BE2C (cell line): ENCODE results near the gene OR4K14. TPM values are rescaled to one million over a fixed set of nuclear protein-coding genes. Genes with fewer than 3 reads are reported as not detected.

Source experiments
- DNase-seq: peaks from one replicate; pipeline ENCODE4 v3.0.0-alpha.2; 2020
- H3K27me3 ChIP-seq: fragments of 250-450 bp; sonication (Bioruptor Pico); 2 replicates; pipeline ENCODE4 v1.5.1; 2020; ENCODE audit warnings: mild to moderate bottlenecking
- H3K36me3 ChIP-seq: fragments of 250-450 bp; sonication (Bioruptor Pico); 2 replicates; pipeline ENCODE4 v1.5.1; 2020; ENCODE audit warnings: mild to moderate bottlenecking
- H3K4me1 ChIP-seq: fragments of 250-450 bp; sonication (Bioruptor Pico); 2 replicates; pipeline ENCODE4 v1.5.1; 2020
- H3K4me3 ChIP-seq: 2 replicates; pipeline ENCODE4 v1.5.1; 2011; ENCODE audit warnings: low read depth, low read length
- H3K9me3 ChIP-seq: fragments of 250-450 bp; sonication (Bioruptor Pico); 2 replicates; pipeline ENCODE4 v1.5.1; 2020
- polyA plus RNA-seq: library from polyadenylated mRNA; unstranded; fragments of >200 nt; gene quantifications from one replicate; pipeline ENCODE4 v1.2.1, GENCODE V29; 2012; ENCODE audit warnings: low read depth, missing spikeins; ENCODE audit not compliant: insufficient read length, insufficient read depth
- TF ChIP-seq, protein P1 (sequence below): IDR thresholded peaks from 2 replicates; pipeline ENCODE4 v1.5.1; 2012; ENCODE audit warnings: mild to moderate bottlenecking, low read depth, low read length

The OR4K14 gene, protein sequence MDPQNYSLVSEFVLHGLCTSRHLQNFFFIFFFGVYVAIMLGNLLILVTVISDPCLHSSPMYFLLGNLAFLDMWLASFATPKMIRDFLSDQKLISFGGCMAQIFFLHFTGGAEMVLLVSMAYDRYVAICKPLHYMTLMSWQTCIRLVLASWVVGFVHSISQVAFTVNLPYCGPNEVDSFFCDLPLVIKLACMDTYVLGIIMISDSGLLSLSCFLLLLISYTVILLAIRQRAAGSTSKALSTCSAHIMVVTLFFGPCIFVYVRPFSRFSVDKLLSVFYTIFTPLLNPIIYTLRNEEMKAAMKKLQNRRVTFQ
- polyA plus RNA-seq: not detected

DNA sequence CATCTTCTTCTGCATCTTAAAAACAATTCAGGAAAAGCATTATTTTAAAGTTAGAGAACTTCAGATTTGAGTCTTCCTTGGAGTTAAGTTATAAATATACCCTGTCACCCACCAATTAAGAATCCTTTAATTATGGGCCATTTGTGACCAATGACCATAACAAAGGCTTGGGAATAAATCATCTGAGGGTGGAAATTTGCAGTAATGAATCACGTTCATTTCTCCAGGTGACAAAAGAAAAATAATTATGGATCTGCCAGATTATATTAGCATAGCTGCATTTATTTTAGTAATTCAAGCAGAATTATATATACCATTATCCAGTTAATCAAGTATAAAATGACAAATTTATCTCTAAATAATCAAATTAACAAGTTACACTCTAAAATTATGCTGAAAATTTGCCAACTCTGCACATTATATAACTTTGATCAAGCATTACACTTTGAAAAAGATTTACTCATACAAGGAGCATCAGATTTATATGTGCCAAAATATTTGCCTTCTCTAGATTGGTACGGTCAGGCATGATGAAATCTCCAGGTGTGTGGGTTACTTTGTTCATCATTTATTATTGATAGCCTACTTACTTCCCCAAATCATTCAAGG lies at the start of gene OR4K14:
Gene OR4K14, minus strand, starts transcription at position 51 of the 609 bp plus-strand sequence. CDS start 4,114 bp downstream, outside the sequence.
- Histone ChIP-seq H3K4me1 (no peaks in the 10 kb centered on the region), H3K4me3 (no peak within 1 kb of the TSS), H3K27me3 (no peaks in the 10 kb centered on the region), H3K9me3 (no peaks in the 10 kb centered on the region), H3K36me3 (no peaks in the 10 kb centered on the region)
- TF ChIP-seq, protein P1, sequence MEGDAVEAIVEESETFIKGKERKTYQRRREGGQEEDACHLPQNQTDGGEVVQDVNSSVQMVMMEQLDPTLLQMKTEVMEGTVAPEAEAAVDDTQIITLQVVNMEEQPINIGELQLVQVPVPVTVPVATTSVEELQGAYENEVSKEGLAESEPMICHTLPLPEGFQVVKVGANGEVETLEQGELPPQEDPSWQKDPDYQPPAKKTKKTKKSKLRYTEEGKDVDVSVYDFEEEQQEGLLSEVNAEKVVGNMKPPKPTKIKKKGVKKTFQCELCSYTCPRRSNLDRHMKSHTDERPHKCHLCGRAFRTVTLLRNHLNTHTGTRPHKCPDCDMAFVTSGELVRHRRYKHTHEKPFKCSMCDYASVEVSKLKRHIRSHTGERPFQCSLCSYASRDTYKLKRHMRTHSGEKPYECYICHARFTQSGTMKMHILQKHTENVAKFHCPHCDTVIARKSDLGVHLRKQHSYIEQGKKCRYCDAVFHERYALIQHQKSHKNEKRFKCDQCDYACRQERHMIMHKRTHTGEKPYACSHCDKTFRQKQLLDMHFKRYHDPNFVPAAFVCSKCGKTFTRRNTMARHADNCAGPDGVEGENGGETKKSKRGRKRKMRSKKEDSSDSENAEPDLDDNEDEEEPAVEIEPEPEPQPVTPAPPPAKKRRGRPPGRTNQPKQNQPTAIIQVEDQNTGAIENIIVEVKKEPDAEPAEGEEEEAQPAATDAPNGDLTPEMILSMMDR: no peak
- no peak for DNase-seq

DNA sequence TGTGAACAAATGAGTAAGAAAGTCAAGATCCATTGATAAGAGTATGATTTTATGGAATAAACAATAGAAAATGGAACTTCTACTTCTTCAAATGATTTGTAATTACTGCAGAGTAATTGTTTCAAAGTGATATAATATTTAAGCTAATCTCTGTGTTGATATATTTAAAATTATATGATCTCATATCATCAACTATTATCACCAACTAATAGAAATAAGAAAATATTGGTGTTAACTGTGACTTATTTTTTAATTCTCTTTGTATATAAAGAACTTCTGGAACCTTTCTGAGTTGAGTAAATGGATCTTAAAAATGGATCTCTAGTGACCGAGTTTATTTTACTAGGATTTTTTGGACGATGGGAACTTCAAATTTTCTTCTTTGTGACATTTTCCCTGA lies 40.6 kb upstream of the OR4K14 start, which contains the start of gene OR4L1:
Gene OR4L1, plus strand, starts transcription at position 301 of the 400 bp plus-strand sequence. Its CDS starts 0 bp downstream, at position 301.
- Histone ChIP-seq H3K27me3 (no peaks in the 10 kb centered on the region), H3K4me1 (no peaks in the 10 kb centered on the region), H3K9me3 (no peaks in the 10 kb centered on the region), H3K36me3 (no peaks in the 10 kb centered on the region), H3K4me3 (no peak within 1 kb of the TSS)
- TF ChIP-seq, protein P1: no peak
- DNase-seq: no peak

DNA sequence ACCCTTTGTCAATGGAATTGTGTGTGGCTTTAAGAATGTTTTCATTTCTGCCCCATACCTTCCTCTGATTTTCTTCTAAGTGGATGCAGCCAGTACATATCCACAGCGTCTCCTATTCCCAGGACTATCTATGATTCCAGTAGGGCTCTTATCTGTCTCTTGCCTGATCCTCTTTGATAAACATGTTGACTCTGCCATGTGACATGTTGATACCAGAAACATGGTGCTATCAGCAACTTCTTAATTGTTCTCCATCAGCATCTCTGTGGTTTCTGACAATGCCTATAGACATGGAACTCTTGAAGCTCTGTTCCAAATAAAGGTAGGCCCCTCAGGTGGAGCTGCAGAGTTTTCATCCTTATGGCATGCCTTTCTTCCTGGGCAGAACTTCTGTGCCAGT lies 29.1 kb upstream of the OR4K14 start:
- TF ChIP-seq, protein P1: no peak
- H3K27me3 ChIP-seq: no peaks in the 10 kb centered on the region
- H3K4me1 ChIP-seq: no peaks in the 10 kb centered on the region
- DNase-seq: no peak
- no peaks in the 10 kb centered on the region for H3K9me3 ChIP-seq
- H3K36me3 ChIP-seq: no peaks in the 10 kb centered on the region
- no peak overlapping the region for H3K4me3 ChIP-seq

DNA sequence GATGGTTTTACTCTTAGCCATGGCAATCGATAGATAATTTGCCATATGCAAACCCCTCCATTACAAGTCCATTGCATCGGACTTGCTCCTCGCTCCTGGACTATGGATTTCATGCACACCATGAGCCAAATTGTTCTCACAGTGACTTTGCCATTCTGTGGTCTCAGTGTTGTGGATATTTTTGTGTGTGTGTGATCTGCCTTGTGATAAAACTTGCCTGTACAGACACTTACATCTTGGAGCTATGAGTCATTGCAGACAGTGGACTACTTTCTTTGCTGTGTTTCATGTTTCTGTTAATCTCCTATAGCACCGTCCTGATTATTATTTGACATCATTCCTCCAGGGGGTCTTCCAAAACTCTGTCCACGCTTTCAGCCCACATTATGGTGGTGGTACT lies 25.1 kb upstream of the OR4K14 start:
- no peak overlapping the region for H3K4me3 ChIP-seq
- no peak for DNase-seq
- H3K27me3 ChIP-seq: no peaks in the 10 kb centered on the region
- no peaks in the 10 kb centered on the region for H3K9me3 ChIP-seq
- H3K36me3 ChIP-seq: no peaks in the 10 kb centered on the region
- TF ChIP-seq, protein P1: no peak
- no peaks in the 10 kb centered on the region for H3K4me1 ChIP-seq

DNA sequence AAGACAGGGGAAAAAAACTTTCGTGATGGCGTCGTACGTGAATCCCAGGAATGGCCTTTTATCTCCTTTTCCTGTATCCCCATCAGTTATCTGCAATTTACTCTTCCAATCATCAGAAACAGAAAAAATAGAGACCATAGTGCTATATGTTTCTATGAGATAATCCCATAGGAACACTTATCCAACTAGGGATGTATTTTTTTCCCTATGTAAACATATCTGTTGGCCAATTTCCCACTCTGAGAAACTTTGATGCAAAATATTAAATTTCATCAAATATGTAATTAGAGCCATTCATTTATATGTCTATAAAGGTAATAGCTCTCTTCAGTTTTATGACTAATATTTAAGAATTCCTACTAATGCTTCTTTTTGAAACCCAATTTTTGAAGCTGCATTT lies 16.8 kb upstream of the OR4K14 start, which contains the start of gene OR4K13:
Gene OR4K13, minus strand, starts transcription at position 101 of the 400 bp plus-strand sequence. CDS start 1,280 bp downstream, outside the sequence.
- no peak for DNase-seq
- Histone ChIP-seq H3K9me3 (no peaks in the 10 kb centered on the region), H3K4me3 (no peak within 1 kb of the TSS), H3K4me1 (no peaks in the 10 kb centered on the region), H3K36me3 (no peaks in the 10 kb centered on the region), H3K27me3 (no peaks in the 10 kb centered on the region)
- TF ChIP-seq, protein P1: no peak

DNA sequence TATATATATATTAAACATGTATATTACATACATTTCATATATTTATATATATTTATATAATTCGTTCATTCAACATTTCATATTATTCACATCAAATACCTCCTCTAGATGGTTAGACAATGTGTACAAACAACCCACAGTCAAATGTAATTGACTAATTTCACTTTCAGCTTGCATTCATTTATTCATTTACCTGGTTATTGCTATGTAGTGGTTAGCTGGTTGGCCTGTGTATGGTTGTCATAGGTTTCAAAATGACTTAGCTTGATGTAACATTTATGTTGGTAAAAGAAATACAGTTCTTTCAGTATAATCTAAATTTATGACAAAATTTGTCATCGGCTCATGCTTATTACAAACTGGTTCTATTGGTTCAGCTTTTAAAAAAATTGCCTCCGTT lies 16.3 kb upstream of the OR4K14 start:
- no peaks in the 10 kb centered on the region for H3K9me3 ChIP-seq
- no peaks in the 10 kb centered on the region for H3K27me3 ChIP-seq
- TF ChIP-seq, protein P1: no peak
- H3K4me3 ChIP-seq: no peak overlapping the region
- H3K4me1 ChIP-seq: no peaks in the 10 kb centered on the region
- DNase-seq: no peak
- no peaks in the 10 kb centered on the region for H3K36me3 ChIP-seq
